BJ (cell line): ENCODE measurements around the gene BMAL1. TPM values are rescaled to one million over a fixed set of nuclear protein-coding genes. Genes with fewer than 3 reads are reported as not detected.

Experiments used
- CTCF ChIA-PET: fragments of 350-600 bp; formaldehyde crosslinking; extraction: SDS; loops from one replicate; lab custom pipeline; 2021; ENCODE audit warnings: antibody characterized with exemption, inconsistent platforms; lab: Yijun Ruan, JAX
- POLR2A ChIA-PET: fragments of 300-600 bp; sonication (Branson Sonifier 250); formaldehyde crosslinking; extraction: SDS; loops from one replicate; lab custom pipeline; 2021; ENCODE audit warnings: antibody characterized with exemption; lab: Charles Lee
- DNase-seq: peaks from one replicate; pipeline ENCODE4 v3.0.0-alpha.2; 2011; ENCODE audit warnings: low read depth
- H3K27me3 ChIP-seq: 2 replicates; pipeline ENCODE4 v1.6.0; 2011; ENCODE audit warnings: low read length; ENCODE audit not compliant: control insufficient read depth, insufficient read depth
- H3K36me3 ChIP-seq: 2 replicates; pipeline ENCODE4 v1.5.1; 2011; ENCODE audit warnings: low read length; ENCODE audit not compliant: control insufficient read depth, insufficient read depth
- H3K4me3 ChIP-seq: 2 replicates; pipeline ENCODE4 v1.5.1; 2011; ENCODE audit warnings: low read depth, mild to moderate bottlenecking, control low read depth, low read length
- polyA plus RNA-seq: library from polyadenylated mRNA; depleted of rRNA; stranded (reverse); fragments of >200 nt; gene quantifications from 2 replicates; pipeline ENCODE4 v1.2.3, GENCODE V29; 2011
- TF ChIP-seq, protein P1 (sequence below): IDR thresholded peaks from 2 replicates; pipeline ENCODE4 v1.5.1; 2011; ENCODE audit warnings: low read depth, mild to moderate bottlenecking, control low read depth, inconsistent platforms, low read length, moderate library complexity; ENCODE audit not compliant: insufficient read depth

BMAL1 gene
- polyA plus RNA-seq, 1 experiment, result 6.1 TPM

DNA sequence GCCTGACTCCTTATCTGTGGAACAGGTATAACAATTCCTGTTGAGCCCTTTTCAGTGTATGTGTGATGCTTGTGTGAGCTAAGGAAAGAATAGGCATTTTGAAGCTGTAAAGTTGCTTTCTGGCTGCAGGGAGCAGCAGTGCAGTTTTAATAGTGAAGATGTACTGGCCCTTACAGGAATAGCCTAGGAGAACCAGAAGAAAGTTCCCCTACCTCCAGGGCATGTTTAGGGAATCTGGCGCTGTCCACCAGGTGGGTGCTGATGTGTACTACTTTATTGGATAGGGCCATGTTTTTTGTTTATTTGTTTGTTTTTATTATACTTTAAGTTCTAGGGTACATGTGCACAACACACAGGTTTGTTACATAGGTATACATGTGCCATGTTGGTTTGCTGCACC lies 11.5 kb downstream of the BMAL1 start:
- TF ChIP-seq, protein P1, sequence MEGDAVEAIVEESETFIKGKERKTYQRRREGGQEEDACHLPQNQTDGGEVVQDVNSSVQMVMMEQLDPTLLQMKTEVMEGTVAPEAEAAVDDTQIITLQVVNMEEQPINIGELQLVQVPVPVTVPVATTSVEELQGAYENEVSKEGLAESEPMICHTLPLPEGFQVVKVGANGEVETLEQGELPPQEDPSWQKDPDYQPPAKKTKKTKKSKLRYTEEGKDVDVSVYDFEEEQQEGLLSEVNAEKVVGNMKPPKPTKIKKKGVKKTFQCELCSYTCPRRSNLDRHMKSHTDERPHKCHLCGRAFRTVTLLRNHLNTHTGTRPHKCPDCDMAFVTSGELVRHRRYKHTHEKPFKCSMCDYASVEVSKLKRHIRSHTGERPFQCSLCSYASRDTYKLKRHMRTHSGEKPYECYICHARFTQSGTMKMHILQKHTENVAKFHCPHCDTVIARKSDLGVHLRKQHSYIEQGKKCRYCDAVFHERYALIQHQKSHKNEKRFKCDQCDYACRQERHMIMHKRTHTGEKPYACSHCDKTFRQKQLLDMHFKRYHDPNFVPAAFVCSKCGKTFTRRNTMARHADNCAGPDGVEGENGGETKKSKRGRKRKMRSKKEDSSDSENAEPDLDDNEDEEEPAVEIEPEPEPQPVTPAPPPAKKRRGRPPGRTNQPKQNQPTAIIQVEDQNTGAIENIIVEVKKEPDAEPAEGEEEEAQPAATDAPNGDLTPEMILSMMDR, result no peak
- Histone ChIP-seq H3K36me3 (no peaks in the 10 kb centered on the region), H3K27me3 (no peaks in the 10 kb centered on the region), H3K4me3 (no peak overlapping the region)
- ChIA-PET CTCF (no interaction called here), POLR2A (no interaction called here)
- no peak for DNase-seq

DNA sequence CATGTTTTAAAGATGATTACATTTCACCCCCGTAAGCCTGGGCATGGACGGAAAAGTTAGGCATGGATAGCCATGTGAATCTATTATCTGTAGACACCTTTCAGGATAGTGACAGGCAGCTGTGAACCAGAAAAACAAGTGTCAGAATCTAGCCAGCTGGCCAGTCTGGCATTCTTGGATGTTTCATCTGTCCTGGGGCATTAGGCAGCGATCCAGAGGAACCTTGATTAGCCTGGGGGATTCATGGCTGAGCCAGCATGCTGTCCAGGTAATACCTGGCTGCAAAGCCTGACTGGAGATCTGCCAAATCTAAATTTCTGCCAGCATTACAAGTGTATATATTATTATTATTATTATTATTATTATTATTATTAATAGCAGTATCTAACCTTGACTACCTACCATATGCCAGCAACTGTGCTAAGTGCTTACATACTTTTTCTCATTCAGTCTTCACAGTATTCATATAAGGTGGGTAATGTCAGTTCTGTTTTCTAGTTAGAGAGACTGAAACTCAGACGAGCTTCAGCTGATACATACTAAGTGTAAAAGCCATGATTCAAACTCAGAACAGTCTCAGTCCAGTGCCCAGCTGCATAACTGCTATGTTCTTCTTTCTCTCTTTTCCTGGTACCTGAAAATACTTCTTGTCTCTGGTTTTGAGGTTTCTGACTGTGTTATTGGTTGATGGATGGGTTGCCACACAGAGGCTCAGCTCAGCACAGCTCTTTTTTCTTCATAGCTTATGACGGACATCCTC lies 12.8 kb downstream of the BMAL1 start:
- CTCF ChIA-PET, result interaction anchor here (1.1 kb wide), 1 partner anchor 13 kb away, joined by 3 read pairs; no protein-coding TSS in a partner anchor
- H3K4me3 ChIP-seq, result no peak overlapping the region
- DNase-seq, result no peak
- no peaks in the 10 kb centered on the region for H3K36me3 ChIP-seq
- POLR2A ChIA-PET, result no interaction called here
- TF ChIP-seq, protein P1, result no peak
- H3K27me3 ChIP-seq, result no peaks in the 10 kb centered on the region

DNA sequence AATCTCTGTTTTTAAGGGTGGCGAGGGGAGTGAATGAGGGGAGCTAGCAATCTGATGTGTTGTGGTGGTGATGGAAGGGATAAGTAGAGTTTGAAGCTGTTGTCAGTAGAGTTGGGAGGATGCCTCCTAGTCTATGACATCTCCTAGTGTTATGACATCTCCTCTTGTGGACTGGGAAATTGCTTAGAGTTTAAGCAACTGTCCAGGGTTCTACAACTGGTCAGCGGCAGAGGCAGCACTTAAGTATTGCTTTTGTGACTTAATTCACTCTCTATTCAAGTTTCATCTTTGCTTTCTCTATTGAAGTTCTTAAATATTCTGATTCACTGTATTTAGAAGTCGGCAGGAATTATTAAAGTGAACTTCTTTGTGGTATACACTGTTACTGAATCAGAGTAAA lies 13.8 kb downstream of the BMAL1 start:
- POLR2A ChIA-PET, result no interaction called here
- CTCF ChIA-PET, result interaction anchor here (0.7 to 1.1 kb wide), 3 partner anchors 11 to 48 kb away, joined by 3 to 4 read pairs (median 3); no protein-coding TSS in a partner anchor
- Histone ChIP-seq H3K27me3 (no peaks in the 10 kb centered on the region), H3K4me3 (no peak overlapping the region), H3K36me3 (no peaks in the 10 kb centered on the region)
- TF ChIP-seq, protein P1, result no peak
- DNase-seq, result no peak

DNA sequence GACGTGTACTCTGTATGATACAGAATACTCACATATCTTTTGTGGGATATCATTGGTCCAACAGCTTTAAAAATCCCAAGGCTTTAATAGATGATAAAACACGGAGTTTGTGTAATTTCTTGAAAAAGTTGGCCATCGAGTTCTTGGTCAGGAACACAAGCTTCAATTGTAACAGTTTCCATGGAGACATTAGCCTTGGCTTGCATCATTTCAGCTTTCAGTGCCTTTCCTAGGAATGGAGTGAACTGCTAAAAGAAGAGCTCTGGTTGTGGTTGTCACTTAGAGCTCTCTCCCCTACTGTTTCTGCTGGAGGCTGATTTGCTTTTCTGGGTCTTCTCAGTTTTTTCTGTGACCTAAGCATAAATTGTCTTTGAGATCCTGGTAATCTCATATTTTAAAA lies 14.2 kb downstream of the BMAL1 start:
- POLR2A ChIA-PET, result no interaction called here
- no peaks in the 10 kb centered on the region for H3K27me3 ChIP-seq
- H3K4me3 ChIP-seq, result no peak overlapping the region
- no peak for DNase-seq
- TF ChIP-seq, protein P1, result no peak
- CTCF ChIA-PET, result interaction anchor here (0.7 to 1.4 kb wide), 4 partner anchors 11 to 47 kb away, joined by 3 to 4 read pairs (median 4); no protein-coding TSS in a partner anchor
- no peaks in the 10 kb centered on the region for H3K36me3 ChIP-seq

DNA sequence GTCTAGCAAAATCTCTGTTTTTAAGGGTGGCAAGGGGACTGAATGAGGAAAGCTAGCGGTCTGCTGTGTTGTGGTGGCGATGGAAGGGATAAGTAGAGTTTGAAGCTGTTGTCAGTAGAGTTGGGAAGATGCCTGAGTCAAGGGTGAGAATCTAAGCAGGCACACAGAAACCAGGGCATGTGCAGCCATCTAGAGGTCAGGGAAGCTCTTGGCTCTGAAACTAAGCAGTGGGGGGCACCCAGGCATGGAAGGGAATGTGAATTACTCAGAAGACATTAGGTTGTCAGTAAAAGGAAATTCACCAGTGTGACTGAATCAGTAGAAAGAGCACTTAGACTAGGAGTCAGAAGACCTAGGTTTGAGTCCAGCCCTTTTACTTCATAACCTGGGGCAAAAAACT lies 15.4 kb downstream of the BMAL1 start:
- DNase-seq, result no peak
- ChIA-PET CTCF (interaction anchor here (0.6 to 1.9 kb wide), 5 partner anchors 9 to 150 kb away, joined by 3 to 6 read pairs (median 3); no protein-coding TSS in a partner anchor), POLR2A (no interaction called here)
- no peak overlapping the region for H3K4me3 ChIP-seq
- no peaks in the 10 kb centered on the region for H3K27me3 ChIP-seq
- TF ChIP-seq, protein P1, result no peak
- no peaks in the 10 kb centered on the region for H3K36me3 ChIP-seq
